SK-N-SH (cell line): ENCODE data around the gene COPS3. TPM values are rescaled to one million over a fixed set of nuclear protein-coding genes. Genes with fewer than 3 reads are reported as not detected.

ENCODE experiments used
- CTCF ChIA-PET: fragments of 300-600, 350-600 bp; formaldehyde crosslinking; extraction: SDS; loops from one replicate; lab custom pipeline; 2021; lab: Yijun Ruan, JAX
- POLR2A ChIA-PET: fragments of 350-600 bp; sonication (Branson Sonifier 250); formaldehyde crosslinking; extraction: SDS; loops from one replicate; lab custom pipeline; 2020; ENCODE audit warnings: antibody characterized with exemption, inconsistent platforms; lab: Yijun Ruan, JAX
- DNase-seq: peaks from one replicate; pipeline ENCODE4 v3.0.0; 2012
- H2AFZ ChIP-seq: fragments of 200-600 bp; sonication (generic); 2 replicates; pipeline ENCODE4 v1.8.1; 2016; ENCODE audit warnings: antibody characterized with exemption, mild to moderate bottlenecking, low read depth
- H3F3A ChIP-seq: fragments of 200-600 bp; sonication (generic); replicated peaks from 2 replicates; pipeline ENCODE3; 2016; ENCODE audit warnings: antibody characterized with exemption, mild to moderate bottlenecking; ENCODE audit not compliant: insufficient read depth
- H3K27ac ChIP-seq, 2 experiments: fragments of 200-500 bp in 1 of 2; fragments of 200-600 bp in 1 of 2; sonication (Bioruptor generic) in 1 of 2; sonication (generic), shearing (Covaris generic) in 1 of 2; 2 replicates each; pipeline versions ENCODE4 v1.5.1 to v1.6.1; 2014 to 2016; ENCODE audit warnings: low read depth in 2 of 2, inconsistent platforms in 1 of 2, low read length in 1 of 2, mild to moderate bottlenecking in 1 of 2, mixed read lengths in 1 of 2
- H3K27me3 ChIP-seq: fragments of 200-600 bp; sonication (generic), shearing (Covaris generic); 2 replicates; pipeline ENCODE4 v1.6.1; 2016; ENCODE audit warnings: mixed run types; ENCODE audit not compliant: insufficient read depth
- H3K36me3 ChIP-seq, 2 experiments: fragments of 200-500 bp in 1 of 2; fragments of 200-600 bp in 1 of 2; sonication (Bioruptor generic) in 1 of 2; sonication (generic) in 1 of 2; replicated peaks in 1 of 2; 2 replicates each; pipeline versions ENCODE3 to v1.5.1; 2014 to 2016; ENCODE audit warnings: low read length in 1 of 2, mild to moderate bottlenecking in 1 of 2; ENCODE audit not compliant: insufficient read depth in 2 of 2, control insufficient read depth in 1 of 2
- H3K4me1 ChIP-seq, 2 experiments: fragments of 200-500 bp in 1 of 2; fragments of 200-600 bp in 1 of 2; sonication (Bioruptor generic) in 1 of 2; sonication (generic), shearing (Covaris generic) in 1 of 2; 2 replicates each; pipeline versions ENCODE4 v1.5.1 to v1.6.1; 2014 to 2016; ENCODE audit warnings: low read depth in 1 of 2, low read length in 1 of 2, mixed run types in 1 of 2; ENCODE audit not compliant: insufficient read depth in 2 of 2, control insufficient read depth in 1 of 2
- H3K4me2 ChIP-seq: fragments of 200-600 bp; sonication (generic), shearing (Covaris generic); 2 replicates; pipeline ENCODE4 v1.6.1; 2017; ENCODE audit warnings: mixed run types
- H3K4me3 ChIP-seq, 2 experiments: fragments of 200-500 bp in 1 of 2; fragments of 200-600 bp in 1 of 2; sonication (Bioruptor generic) in 1 of 2; sonication (generic), shearing (Covaris generic) in 1 of 2; 2 replicates each; pipeline versions ENCODE4 v1.5.1 to v1.8.1; 2014 to 2016; ENCODE audit warnings: low read depth in 2 of 2, inconsistent platforms in 1 of 2, low read length in 1 of 2, mild to moderate bottlenecking in 1 of 2, mixed read lengths in 1 of 2, moderate library complexity in 1 of 2
- H3K79me2 ChIP-seq: fragments of 200-600 bp; sonication (generic); 2 replicates; pipeline ENCODE4 v1.8.1; 2017; ENCODE audit warnings: mild to moderate bottlenecking; ENCODE audit not compliant: insufficient read depth
- H3K9ac ChIP-seq: fragments of 200-600 bp; sonication (generic); 2 replicates; pipeline ENCODE4 v1.6.1; 2017; ENCODE audit warnings: mixed run types
- H3K9me2 ChIP-seq: fragments of 200-600 bp; sonication (generic); 2 replicates; pipeline ENCODE4 v1.6.1; 2017; ENCODE audit warnings: mixed run types
- H3K9me3 ChIP-seq: fragments of 200-600 bp; sonication (generic); 2 replicates; pipeline ENCODE4 v1.6.1; 2017; ENCODE audit warnings: mixed run types, mild to moderate bottlenecking, moderate library complexity
- H4K20me1 ChIP-seq: fragments of 200-600 bp; sonication (generic); 2 replicates; pipeline ENCODE4 v1.6.1; 2017; ENCODE audit warnings: mild to moderate bottlenecking, mixed run types; ENCODE audit not compliant: insufficient read depth
- EP300 ChIP-seq, 2 experiments: IDR thresholded peaks; 2 replicates each; pipeline versions ENCODE4 v1.4.0 to v1.6.1; 2012; ENCODE audit warnings: borderline replicate concordance in 1 of 2, low read depth in 1 of 2, low read length in 1 of 2
- FOXM1 ChIP-seq: IDR thresholded peaks from 2 replicates; pipeline ENCODE4 v1.4.0; 2012; ENCODE audit warnings: low read depth, mild to moderate bottlenecking
- GATA2 ChIP-seq: sonication (generic); formaldehyde crosslinking; IDR thresholded peaks from 2 replicates; pipeline ENCODE4 v1.5.0; 2020; ENCODE audit warnings: mild to moderate bottlenecking, missing genetic modification reagents
- JUND ChIP-seq: IDR thresholded peaks from 2 replicates; pipeline ENCODE4 v1.4.0; 2012
- MXI1 ChIP-seq: IDR thresholded peaks from 2 replicates; pipeline ENCODE4 v1.6.1; 2012; ENCODE audit warnings: mild to moderate bottlenecking, low read depth, low read length, improper control_type of control experiment
- NFIC ChIP-seq: IDR thresholded peaks from 2 replicates; pipeline ENCODE4 v1.4.0; 2012; ENCODE audit warnings: borderline replicate concordance
- TCF12 ChIP-seq: IDR thresholded peaks from 2 replicates; pipeline ENCODE4 v1.4.0; 2012
- YY1 ChIP-seq: IDR thresholded peaks from 2 replicates; pipeline ENCODE4 v1.4.0; 2012; ENCODE audit warnings: low read depth, mild to moderate bottlenecking
- WGBS: methylation state at CpG from one replicate; pipeline ENCODE4 v1.1.6; 2017; ENCODE audit warnings: low lambda C conversion rate; 5-methylcytosine and 5-hydroxymethylcytosine counted together
- polyA plus RNA-seq, 3 experiments: library from polyadenylated mRNA; depleted of rRNA; stranded (reverse); fragments of >200 nt; gene quantifications; 2 replicates each; pipeline ENCODE4 v1.2.3, GENCODE V29; 2012
- TF ChIP-seq, protein P1 (sequence below): IDR thresholded peaks from 2 replicates; pipeline ENCODE4 v1.4.0; 2012; ENCODE audit warnings: low read depth, borderline replicate concordance
- TF ChIP-seq, protein P2 (sequence below): IDR thresholded peaks from 2 replicates; pipeline ENCODE4 v1.4.0; 2012; ENCODE audit warnings: low read depth, borderline replicate concordance
- TF ChIP-seq, protein P3 (sequence below): fragments of 150-350 bp; IDR thresholded peaks from 2 replicates; pipeline ENCODE4 v1.6.1; 2016; ENCODE audit warnings: mild to moderate bottlenecking, low read depth, low read length
- TF ChIP-seq, protein P4 (sequence below): IDR thresholded peaks from 2 replicates; pipeline ENCODE4; 2012
- TF ChIP-seq, protein P5 (sequence below): IDR thresholded peaks from 2 replicates; pipeline ENCODE4 v1.6.1; 2012; ENCODE audit warnings: mild to moderate bottlenecking, low read depth, low read length, moderate library complexity

COPS3 gene
- polyA plus RNA-seq, 1 of the 3 experiments (the other 2 are of a cell fraction): 64.8 TPM

DNA sequence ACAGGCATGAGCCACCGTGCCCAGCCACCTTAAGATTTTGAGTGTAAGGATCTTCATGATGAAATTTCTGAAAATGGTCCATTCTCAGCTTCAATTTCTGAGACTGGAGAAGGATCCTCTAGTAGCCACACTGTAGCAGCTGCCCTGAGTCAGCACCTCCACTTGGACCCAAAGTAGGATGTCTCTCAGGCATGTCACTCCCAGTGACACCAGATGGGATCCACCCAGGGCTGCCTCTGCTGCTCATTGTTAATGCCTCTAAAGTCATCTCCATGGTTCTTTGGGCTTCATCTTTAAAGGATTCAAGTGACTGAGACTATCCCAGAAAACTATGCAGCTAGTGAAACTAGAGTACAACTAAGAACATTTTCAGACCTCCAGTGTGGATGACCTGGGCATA is 82.8 kb downstream of the COPS3 start:
- Histone ChIP-seq H3K4me1 (no peaks in the 10 kb centered on the region; a peak in 1 of 4 replicates), H3K27ac (no peak overlapping the region), H3K27me3 (no peaks in the 10 kb centered on the region), H3K9me2 (no peaks in the 10 kb centered on the region), H3K9ac (no peak overlapping the region), H3F3A (peaks cover 9% of the 10 kb centered on the region), H3K9me3 (no peaks in the 10 kb centered on the region), H3K4me3 (no peak overlapping the region), H3K36me3 (peaks cover 0 to 2% of the 10 kb centered on the region in 2 experiments), H3K79me2 (no peaks in the 10 kb centered on the region)
- WGBS: 100% methylated on average over 1 of the region's 1 CpG
- CTCF ChIA-PET: no interaction called here
- TF ChIP-seq YY1 (no peak), TCF12 (no peak), NFIC (no peak), FOXM1 (no peak), JUND (no peak), GATA2 (CRISPR knock-in tag) (no peak), MXI1 (no peak), EP300 (IDR thresholded peaks at IDR 0.05; ENCODE audit: borderline replicate concordance in 1 of 2, low read depth in 1 of 2, low read length in 1 of 2) (no peak)
- TF ChIP-seq, protein P1, sequence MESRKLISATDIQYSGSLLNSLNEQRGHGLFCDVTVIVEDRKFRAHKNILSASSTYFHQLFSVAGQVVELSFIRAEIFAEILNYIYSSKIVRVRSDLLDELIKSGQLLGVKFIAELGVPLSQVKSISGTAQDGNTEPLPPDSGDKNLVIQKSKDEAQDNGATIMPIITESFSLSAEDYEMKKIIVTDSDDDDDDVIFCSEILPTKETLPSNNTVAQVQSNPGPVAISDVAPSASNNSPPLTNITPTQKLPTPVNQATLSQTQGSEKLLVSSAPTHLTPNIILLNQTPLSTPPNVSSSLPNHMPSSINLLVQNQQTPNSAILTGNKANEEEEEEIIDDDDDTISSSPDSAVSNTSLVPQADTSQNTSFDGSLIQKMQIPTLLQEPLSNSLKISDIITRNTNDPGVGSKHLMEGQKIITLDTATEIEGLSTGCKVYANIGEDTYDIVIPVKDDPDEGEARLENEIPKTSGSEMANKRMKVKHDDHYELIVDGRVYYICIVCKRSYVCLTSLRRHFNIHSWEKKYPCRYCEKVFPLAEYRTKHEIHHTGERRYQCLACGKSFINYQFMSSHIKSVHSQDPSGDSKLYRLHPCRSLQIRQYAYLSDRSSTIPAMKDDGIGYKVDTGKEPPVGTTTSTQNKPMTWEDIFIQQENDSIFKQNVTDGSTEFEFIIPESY: no peak
- TF ChIP-seq, protein P2, sequence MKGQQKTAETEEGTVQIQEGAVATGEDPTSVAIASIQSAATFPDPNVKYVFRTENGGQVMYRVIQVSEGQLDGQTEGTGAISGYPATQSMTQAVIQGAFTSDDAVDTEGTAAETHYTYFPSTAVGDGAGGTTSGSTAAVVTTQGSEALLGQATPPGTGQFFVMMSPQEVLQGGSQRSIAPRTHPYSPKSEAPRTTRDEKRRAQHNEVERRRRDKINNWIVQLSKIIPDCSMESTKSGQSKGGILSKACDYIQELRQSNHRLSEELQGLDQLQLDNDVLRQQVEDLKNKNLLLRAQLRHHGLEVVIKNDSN: no peak
- TF ChIP-seq, protein P3, sequence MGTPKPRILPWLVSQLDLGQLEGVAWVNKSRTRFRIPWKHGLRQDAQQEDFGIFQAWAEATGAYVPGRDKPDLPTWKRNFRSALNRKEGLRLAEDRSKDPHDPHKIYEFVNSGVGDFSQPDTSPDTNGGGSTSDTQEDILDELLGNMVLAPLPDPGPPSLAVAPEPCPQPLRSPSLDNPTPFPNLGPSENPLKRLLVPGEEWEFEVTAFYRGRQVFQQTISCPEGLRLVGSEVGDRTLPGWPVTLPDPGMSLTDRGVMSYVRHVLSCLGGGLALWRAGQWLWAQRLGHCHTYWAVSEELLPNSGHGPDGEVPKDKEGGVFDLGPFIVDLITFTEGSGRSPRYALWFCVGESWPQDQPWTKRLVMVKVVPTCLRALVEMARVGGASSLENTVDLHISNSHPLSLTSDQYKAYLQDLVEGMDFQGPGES: no peak
- TF ChIP-seq, all 33 proteins: peak for 0
- H4K20me1 ChIP-seq: no peaks in the 10 kb centered on the region
- H3K4me2 ChIP-seq: no peak overlapping the region
- POLR2A ChIA-PET: interaction anchor here (0.7 kb wide), 1 partner anchor 128 kb away, joined by 7 read pairs; no protein-coding TSS in a partner anchor
- no peak overlapping the region for H2AFZ ChIP-seq
- no peak for DNase-seq

DNA sequence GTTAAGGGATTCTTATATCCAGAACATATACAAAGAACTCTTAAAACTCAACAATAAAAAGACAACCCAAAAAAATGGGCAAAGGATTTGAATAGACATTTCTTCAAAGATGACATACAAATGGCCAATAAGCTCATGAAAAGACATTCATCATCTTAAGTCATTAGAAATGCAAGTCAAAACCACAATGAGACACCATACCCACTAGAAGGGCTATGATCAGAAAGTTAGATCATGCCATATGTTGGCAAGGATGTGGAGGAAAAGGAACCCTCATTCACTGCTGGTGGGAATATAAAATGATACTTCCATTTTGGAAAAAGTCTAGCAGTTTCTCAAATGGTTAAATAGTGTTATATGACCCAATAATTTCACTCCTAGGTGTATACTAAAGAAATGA is 84.3 kb downstream of the COPS3 start:
- H3K9me2 ChIP-seq: no peaks in the 10 kb centered on the region
- H3K9me3 ChIP-seq: no peaks in the 10 kb centered on the region
- H3F3A ChIP-seq: peaks cover 10% of the 10 kb centered on the region
- no peak overlapping the region for H3K9ac ChIP-seq
- CTCF ChIA-PET: interaction anchor here (0.7 kb wide), 1 partner anchor 199 kb away, joined by 3 read pairs; no protein-coding TSS in a partner anchor
- no peaks in the 10 kb centered on the region for H4K20me1 ChIP-seq
- DNase-seq: no peak
- H2AFZ ChIP-seq: no peak overlapping the region
- H3K36me3 ChIP-seq: no peaks in the 10 kb centered on the region
- no peaks in the 10 kb centered on the region for H3K79me2 ChIP-seq
- H3K4me3 ChIP-seq: no peak overlapping the region
- H3K27ac ChIP-seq: no peak overlapping the region
- POLR2A ChIA-PET: no interaction called here
- TF ChIP-seq, protein P4, sequence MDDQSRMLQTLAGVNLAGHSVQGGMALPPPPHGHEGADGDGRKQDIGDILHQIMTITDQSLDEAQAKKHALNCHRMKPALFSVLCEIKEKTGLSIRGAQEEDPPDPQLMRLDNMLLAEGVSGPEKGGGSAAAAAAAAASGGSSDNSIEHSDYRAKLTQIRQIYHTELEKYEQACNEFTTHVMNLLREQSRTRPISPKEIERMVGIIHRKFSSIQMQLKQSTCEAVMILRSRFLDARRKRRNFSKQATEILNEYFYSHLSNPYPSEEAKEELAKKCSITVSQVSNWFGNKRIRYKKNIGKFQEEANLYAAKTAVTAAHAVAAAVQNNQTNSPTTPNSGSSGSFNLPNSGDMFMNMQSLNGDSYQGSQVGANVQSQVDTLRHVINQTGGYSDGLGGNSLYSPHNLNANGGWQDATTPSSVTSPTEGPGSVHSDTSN: 0 out of 2 replicates have a peak, but pooled peaks have one; percentile 17
- TF ChIP-seq, protein P5, sequence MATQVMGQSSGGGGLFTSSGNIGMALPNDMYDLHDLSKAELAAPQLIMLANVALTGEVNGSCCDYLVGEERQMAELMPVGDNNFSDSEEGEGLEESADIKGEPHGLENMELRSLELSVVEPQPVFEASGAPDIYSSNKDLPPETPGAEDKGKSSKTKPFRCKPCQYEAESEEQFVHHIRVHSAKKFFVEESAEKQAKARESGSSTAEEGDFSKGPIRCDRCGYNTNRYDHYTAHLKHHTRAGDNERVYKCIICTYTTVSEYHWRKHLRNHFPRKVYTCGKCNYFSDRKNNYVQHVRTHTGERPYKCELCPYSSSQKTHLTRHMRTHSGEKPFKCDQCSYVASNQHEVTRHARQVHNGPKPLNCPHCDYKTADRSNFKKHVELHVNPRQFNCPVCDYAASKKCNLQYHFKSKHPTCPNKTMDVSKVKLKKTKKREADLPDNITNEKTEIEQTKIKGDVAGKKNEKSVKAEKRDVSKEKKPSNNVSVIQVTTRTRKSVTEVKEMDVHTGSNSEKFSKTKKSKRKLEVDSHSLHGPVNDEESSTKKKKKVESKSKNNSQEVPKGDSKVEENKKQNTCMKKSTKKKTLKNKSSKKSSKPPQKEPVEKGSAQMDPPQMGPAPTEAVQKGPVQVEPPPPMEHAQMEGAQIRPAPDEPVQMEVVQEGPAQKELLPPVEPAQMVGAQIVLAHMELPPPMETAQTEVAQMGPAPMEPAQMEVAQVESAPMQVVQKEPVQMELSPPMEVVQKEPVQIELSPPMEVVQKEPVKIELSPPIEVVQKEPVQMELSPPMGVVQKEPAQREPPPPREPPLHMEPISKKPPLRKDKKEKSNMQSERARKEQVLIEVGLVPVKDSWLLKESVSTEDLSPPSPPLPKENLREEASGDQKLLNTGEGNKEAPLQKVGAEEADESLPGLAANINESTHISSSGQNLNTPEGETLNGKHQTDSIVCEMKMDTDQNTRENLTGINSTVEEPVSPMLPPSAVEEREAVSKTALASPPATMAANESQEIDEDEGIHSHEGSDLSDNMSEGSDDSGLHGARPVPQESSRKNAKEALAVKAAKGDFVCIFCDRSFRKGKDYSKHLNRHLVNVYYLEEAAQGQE: no peak
- TF ChIP-seq, protein P2: no peak
- peaks cover 0 to 3% of the 10 kb centered on the region in 2 experiments; a peak in 1 of 4 replicates for H3K4me1 ChIP-seq
- H3K4me2 ChIP-seq: no peak overlapping the region
- H3K27me3 ChIP-seq: no peaks in the 10 kb centered on the region
